ENCODE data around the gene SORBS1.

The SORBS1 gene

GRCh38 chr10:95416270-95416669, 144.9 kb downstream of the SORBS1 start:
- Histone ChIP-seq H3K27me3 (ENCODE audit: insufficient read depth, poor library complexity, severe bottlenecking) (no peaks in the 10 kb centered on the region), H3K27ac (replicated peaks) (no peak overlapping the region), H3K4me3 (replicated peaks; ENCODE audit: insufficient read depth, low read length) (no peak overlapping the region)
- TF ChIP-seq POLR2AphosphoS5 (IDR thresholded peaks at IDR 0.05; ENCODE audit: low read depth) (no peak), GABPA (IDR thresholded peaks at IDR 0.05; ENCODE audit: low read depth) (no peak), CTCF (IDR thresholded peaks at IDR 0.05; ENCODE audit: insufficient read depth, low read length) (no peak), REST (IDR thresholded peaks at IDR 0.05; ENCODE audit: insufficient replicate concordance, low read depth) (no peak), SPI1 (IDR thresholded peaks at IDR 0.05; ENCODE audit: borderline replicate concordance, low read depth) (no peak)
- no peak for DNase-seq (ENCODE audit: low read depth in 1 of 2, low spot score in 1 of 2)

GRCh38 chr10:95415621-95416031, 145.5 kb downstream of the SORBS1 start:
- no peak overlapping the region for H3K4me3 ChIP-seq (replicated peaks; ENCODE audit: insufficient read depth, low read length)
- H3K27me3 ChIP-seq (ENCODE audit: insufficient read depth, poor library complexity, severe bottlenecking) = no peaks in the 10 kb centered on the region
- TF ChIP-seq REST (IDR thresholded peaks at IDR 0.05; ENCODE audit: insufficient replicate concordance, low read depth) (no peak), GABPA (IDR thresholded peaks at IDR 0.05; ENCODE audit: low read depth) (no peak)
- no peak for DNase-seq (ENCODE audit: low read depth in 1 of 2, low spot score in 1 of 2)
- H3K27ac ChIP-seq (replicated peaks) = no peak overlapping the region

- no peaks in the 10 kb centered on the region for H3K27me3 ChIP-seq (ENCODE audit: insufficient read depth, poor library complexity, severe bottlenecking)
- no peak overlapping the region for H3K27ac ChIP-seq (replicated peaks)
- no peak for TF ChIP-seq CTCF (IDR thresholded peaks at IDR 0.05; ENCODE audit: insufficient read depth, low read length)
- no peak for DNase-seq (ENCODE audit: low read depth in 1 of 2, low spot score in 1 of 2)
- no peak overlapping the region for H3K4me3 ChIP-seq (replicated peaks; ENCODE audit: insufficient read depth, low read length)
Measured at GRCh38 chr10:95414844-95415485, 146.2 kb downstream of the SORBS1 start.

DNA sequence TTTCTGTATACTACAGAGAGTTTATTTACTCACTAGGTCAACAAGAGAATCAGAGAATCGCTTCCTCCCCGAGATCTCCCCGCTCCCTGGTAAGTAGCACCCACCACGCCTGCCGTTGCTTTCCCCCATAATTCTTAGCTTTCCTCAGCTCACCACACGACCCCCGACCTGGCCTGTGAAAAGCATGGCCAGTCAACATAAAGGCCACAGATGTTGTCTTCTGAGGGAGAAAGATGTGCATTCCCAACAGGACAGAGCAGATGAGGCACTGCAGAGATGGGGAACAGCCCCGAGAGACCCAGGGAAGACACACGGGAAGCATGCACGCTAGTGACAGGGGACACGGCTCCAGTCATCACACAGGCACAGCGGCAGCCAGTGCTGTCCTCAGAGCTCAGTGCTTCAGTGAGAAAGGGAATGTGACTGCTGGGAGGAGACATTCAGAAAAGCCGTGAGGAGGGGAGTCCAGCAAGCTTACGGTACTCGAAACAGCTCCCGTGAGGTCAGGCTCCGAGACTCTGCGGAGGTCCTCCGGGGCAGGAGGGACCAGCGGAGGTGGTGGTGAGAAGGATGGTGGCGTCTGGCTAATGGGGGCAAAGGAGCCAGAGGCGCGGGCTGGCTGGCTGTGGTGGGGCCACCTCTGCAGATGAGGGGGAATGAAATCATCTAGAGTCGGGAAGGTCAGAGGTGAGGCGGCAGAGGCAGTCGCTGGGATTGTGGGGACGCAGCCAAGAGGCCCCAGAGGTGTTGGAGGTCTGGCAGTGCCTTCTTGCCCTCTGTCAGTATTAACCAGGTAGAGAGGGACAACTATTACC, 146.9 kb downstream of the SORBS1 start:
- TF ChIP-seq SPI1 (IDR thresholded peaks at IDR 0.05; ENCODE audit: borderline replicate concordance, low read depth) (no peak), GABPA (IDR thresholded peaks at IDR 0.05; ENCODE audit: low read depth) (no peak), POLR2AphosphoS5 (IDR thresholded peaks at IDR 0.05; ENCODE audit: low read depth) (no peak), CTCF (IDR thresholded peaks at IDR 0.05; ENCODE audit: insufficient read depth, low read length) (no peak), REST (IDR thresholded peaks at IDR 0.05; ENCODE audit: insufficient replicate concordance, low read depth) (no peak)
- DNase-seq (ENCODE audit: low read depth in 1 of 2, low spot score in 1 of 2) = no peak
- Histone ChIP-seq H3K27ac (replicated peaks) (no peak overlapping the region), H3K27me3 (ENCODE audit: insufficient read depth, poor library complexity, severe bottlenecking) (no peaks in the 10 kb centered on the region), H3K4me3 (replicated peaks; ENCODE audit: insufficient read depth, low read length) (no peak overlapping the region)
